ENCODE measurements around the gene SEMA7A. TPM values are rescaled to one million over a fixed set of nuclear protein-coding genes. Genes with fewer than 3 reads are reported as not detected.
A peak's percentile ranks its signal among the peaks of the same experiment; 100 is the strongest.
"Not testable (repeated sequence)": the region's sequence is repeated elsewhere in the genome, so short reads cannot be mapped to it uniquely, and the experiment has no call there.

Gene SEMA7A
- 1 to 10 TPM; 1.8 to 2.0 TPM for total RNA-seq

GRCh38 chr15:74433592-74434262 is at the start of gene SEMA7A:
SEMA7A (minus strand) TSS chr15:74433958; CDS start chr15:74433918, 40 bp downstream.
- peak within 1 kb of the TSS; percentile 15 for H3K27ac ChIP-seq

GRCh38 chr15:74482661-74483060 is 48.9 kb upstream of the SEMA7A start:
- Histone ChIP-seq H3K9me3 (no peaks in the 10 kb centered on the region), H3K27ac (no peak overlapping the region), H3K4me3 (no peak overlapping the region), H3K4me1 (no peaks in the 10 kb centered on the region), H3K36me3 (no peaks in the 10 kb centered on the region), H3K27me3 (no peaks in the 10 kb centered on the region), H3K9ac (ENCODE audit: low read depth in 2 of 2, low read length in 2 of 2) (no peak overlapping the region)
- TF ChIP-seq CTCF (IDR thresholded peaks at IDR 0.05), result no peak
- no peak for DNase-seq
- intact Hi-C loops (cut with DNase I), result no loop called here

More at GRCh38 chr15:74433592-74434262, at the start of gene SEMA7A:
- Histone ChIP-seq H3K4me3 (peak within 1 kb of the TSS; percentile 84), H3K9me3 (no peaks in the 10 kb centered on the region), H3K36me3 (no peaks in the 10 kb centered on the region), H3K9ac (ENCODE audit: low read depth in 2 of 2, low read length in 2 of 2) (peak within 1 kb of the TSS; percentile 44 to 83), H3K27me3 (peaks cover 27% of the 10 kb centered on the region), H3K4me1 (peaks cover 3% of the 10 kb centered on the region)
- intact Hi-C loops (cut with DNase I), result no loop called here
- peak; percentile 76 for DNase-seq
- TF ChIP-seq CTCF (IDR thresholded peaks at IDR 0.05), result no peak

- H3K4me1 ChIP-seq; H3K4me3 ChIP-seq; H3K27me3 ChIP-seq; H3K9me3 ChIP-seq; DNase-seq; H3K9ac ChIP-seq (ENCODE audit: low read depth in 2 of 2, low read length in 2 of 2); H3K36me3 ChIP-seq; intact Hi-C loops (cut with DNase I); H3K27ac ChIP-seq: not testable (repeated sequence)
These were observed 46.6 kb upstream of the SEMA7A start for GRCh38 chr15:74480364-74480763.

GRCh38 chr15:74471621-74472020 is 37.9 kb upstream of the SEMA7A start:
- DNase-seq; H3K4me1 ChIP-seq; H3K9me3 ChIP-seq; H3K9ac ChIP-seq (ENCODE audit: low read depth in 2 of 2, low read length in 2 of 2); intact Hi-C loops (cut with DNase I); H3K4me3 ChIP-seq; H3K27me3 ChIP-seq; H3K27ac ChIP-seq; H3K36me3 ChIP-seq: not testable (repeated sequence)

- intact Hi-C loops (cut with DNase I), result no loop called here
- Histone ChIP-seq H3K4me1 (no peaks in the 10 kb centered on the region), H3K4me3 (no peak overlapping the region), H3K9me3 (no peaks in the 10 kb centered on the region), H3K9ac (ENCODE audit: low read depth in 2 of 2, low read length in 2 of 2) (no peak overlapping the region), H3K27ac (no peak overlapping the region), H3K36me3 (no peaks in the 10 kb centered on the region), H3K27me3 (no peaks in the 10 kb centered on the region)
- no peak for DNase-seq
- TF ChIP-seq CTCF (IDR thresholded peaks at IDR 0.05), result no peak
These were observed 37.1 kb upstream of the SEMA7A start for GRCh38 chr15:74470631-74471395.

- DNase-seq, result no peak
- intact Hi-C loops (cut with DNase I), result loop anchor here (10.0 kb wide), 2 partner anchors 76 to 146 kb away; partner anchors contain the start of genes ARID3B and CLK3
- Histone ChIP-seq H3K27ac (no peak overlapping the region), H3K9ac (ENCODE audit: low read depth in 2 of 2, low read length in 2 of 2) (no peak overlapping the region), H3K27me3 (no peaks in the 10 kb centered on the region), H3K4me3 (no peak overlapping the region), H3K36me3 (no peaks in the 10 kb centered on the region), H3K4me1 (no peaks in the 10 kb centered on the region), H3K9me3 (no peaks in the 10 kb centered on the region)
- TF ChIP-seq CTCF (IDR thresholded peaks at IDR 0.05), result no peak
These were observed 34.7 kb upstream of the SEMA7A start for GRCh38 chr15:74468341-74469032.
